Adrenal gland (tissue), 5 donors: ENCODE measurements around the gene MYZAP.

Experiments
- CTCF ChIP-seq, 6 experiments: fragments of 450-650 bp in 4 of 6; fragments of 200-600 bp in 2 of 6; sonication (generic) in 1 of 6; IDR thresholded peaks; 1 replicate in 5 of 6; 2 replicates in 1 of 6; pipeline versions ENCODE4 v1.5.1 to v1.8.0; 2016 to 2021; ENCODE audit warnings: antibody characterized with exemption in 6 of 6, mild to moderate bottlenecking in 2 of 6, moderate library complexity in 1 of 6
- POLR2A ChIP-seq, 2 donors: fragments of 450-650 bp; IDR thresholded peaks; one replicate each; pipeline ENCODE4 v1.6.1; 2017; ENCODE audit warnings: antibody characterized with exemption in 2 of 2, mild to moderate bottlenecking in 2 of 2, moderate library complexity in 1 of 2
- donor health status: DM: no; HTN: no; CAD: no.

- TF ChIP-seq CTCF (IDR thresholded peaks at IDR 0.05) (no peak), POLR2A (IDR thresholded peaks at IDR 0.05) (no peak)
These were observed 28.3 kb upstream of the MYZAP start for GRCh38 chr15:57563416-57563815.
